HG02981 (cell line): ENCODE measurements around the gene TMX2.
"Not testable (repeated sequence)": the region's sequence is repeated elsewhere in the genome, so short reads cannot be mapped to it uniquely, and the experiment has no call there.

Source experiments
- ATAC-seq: cut with Tn5 transposase; IDR thresholded peaks from one replicate; pipeline ENCODE4 v1.9.1; 2021; ENCODE audit warnings: mild to moderate bottlenecking, moderate library complexity; ENCODE audit not compliant: unreplicated experiment

TMX2 gene, protein sequence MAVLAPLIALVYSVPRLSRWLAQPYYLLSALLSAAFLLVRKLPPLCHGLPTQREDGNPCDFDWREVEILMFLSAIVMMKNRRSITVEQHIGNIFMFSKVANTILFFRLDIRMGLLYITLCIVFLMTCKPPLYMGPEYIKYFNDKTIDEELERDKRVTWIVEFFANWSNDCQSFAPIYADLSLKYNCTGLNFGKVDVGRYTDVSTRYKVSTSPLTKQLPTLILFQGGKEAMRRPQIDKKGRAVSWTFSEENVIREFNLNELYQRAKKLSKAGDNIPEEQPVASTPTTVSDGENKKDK

DNA sequence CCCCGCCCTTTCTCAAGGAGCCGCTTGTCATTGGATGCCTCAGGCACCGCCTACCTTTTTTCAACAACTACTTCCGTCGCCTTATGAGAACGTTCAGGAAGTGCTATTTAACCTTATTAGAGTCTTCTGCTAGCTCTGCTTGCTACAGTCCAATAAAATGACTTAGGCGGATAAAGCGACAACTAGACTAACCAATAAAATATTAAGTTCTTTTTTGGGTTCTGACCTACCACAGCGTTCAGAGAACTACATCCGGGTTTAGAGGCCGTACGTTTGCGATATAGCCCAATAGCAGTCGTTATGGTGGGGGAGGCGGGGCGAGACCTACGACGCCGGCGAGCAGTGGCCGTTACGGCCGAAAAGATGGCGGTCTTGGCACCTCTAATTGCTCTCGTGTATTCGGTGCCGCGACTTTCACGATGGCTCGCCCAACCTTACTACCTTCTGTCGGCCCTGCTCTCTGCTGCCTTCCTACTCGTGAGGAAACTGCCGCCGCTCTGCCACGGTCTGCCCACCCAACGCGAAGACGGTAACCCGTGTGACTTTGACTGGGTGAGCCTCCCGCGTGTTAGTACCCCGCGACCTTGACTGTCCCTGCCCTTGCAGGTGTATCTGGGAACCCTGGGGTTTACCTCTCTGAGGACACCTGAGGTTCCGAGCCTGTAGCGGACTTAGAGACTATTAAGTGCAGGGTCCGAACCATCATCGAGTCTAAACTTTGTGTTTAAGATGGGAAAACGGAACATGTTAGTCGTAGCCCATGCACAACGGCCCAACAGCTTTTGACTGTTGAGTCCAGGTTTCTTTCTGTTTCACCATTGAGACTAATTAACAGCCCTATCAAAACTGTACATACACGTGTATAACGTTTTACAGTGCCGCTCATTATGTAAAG is at the start of gene TMX2:
TSS of gene TMX2 (plus strand) at position 338 of the 895 bp plus-strand sequence. CDS start at position 364, 26 bp downstream.
- peak; percentile 91 for ATAC-seq

DNA sequence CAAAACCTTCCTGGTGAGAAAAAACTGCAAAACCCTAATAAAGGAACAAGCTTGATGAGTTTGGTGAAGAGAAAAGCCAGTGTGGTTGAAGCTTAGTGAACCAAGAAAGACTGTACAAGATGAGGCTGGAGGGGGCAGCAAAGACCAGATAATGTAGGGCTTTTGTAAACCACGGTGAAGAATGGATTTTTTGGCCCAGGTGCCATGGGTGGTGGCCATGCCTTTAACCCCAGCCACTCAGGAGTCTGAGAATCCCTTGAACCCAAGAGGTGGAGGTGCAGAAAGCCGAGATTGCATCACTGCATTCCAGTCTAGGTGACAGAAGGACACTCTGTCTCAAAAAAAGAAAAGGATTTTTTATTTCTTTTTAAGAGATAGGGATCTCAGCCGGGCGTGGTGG is 49.5 kb upstream of the TMX2 start:
- no peak for ATAC-seq

DNA sequence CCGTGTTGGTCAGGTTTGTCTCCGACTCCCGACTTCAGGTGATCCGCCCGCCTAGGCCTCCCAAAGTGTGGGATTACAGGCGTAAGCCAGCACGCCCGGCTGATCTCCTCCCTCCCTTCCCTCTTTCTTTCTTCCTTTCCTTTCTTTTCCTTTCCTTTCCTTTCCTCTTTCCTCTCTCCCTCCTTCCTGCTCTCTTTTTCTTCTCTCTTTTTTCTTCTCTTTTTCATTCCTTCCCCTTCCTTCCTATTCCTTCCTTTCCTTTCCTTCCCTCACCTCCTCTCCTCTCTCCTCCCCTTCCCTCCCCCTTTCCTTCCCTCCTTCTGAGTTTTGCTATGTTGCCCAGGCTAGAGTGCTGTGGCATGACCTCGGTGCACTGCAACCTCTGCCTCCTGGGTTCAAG is 48.4 kb upstream of the TMX2 start:
- no peak for ATAC-seq

DNA sequence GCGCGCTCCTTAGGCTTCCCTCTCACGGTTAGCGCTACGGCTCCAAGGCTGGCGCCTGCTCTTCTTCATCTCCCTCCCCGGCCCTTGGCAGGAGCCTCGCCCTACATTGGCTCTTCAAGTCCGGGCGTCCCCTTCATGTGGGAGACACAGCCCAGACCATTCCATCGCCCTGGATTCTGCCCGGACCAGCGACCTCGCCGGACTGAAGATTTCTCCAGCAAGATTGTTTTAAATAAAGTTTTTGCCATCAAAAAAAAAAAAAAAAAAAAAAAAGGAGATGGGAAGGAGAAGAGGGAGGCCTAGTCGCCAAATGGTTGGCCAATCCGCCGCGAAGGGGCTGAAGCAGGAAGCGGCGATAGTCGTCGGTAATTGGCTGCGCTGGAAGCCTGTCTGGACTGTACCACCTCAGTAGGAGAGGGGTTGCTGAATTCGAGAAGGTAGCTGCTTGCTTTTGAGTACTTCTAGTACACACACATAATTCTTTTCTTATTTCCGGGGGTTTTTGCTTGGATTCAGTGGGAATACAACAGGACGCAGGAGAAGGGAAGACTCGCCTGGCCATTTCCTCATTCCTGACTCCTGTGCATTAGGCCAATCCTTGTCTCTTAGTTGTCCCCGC is 45.2 kb upstream of the TMX2 start:
- ATAC-seq: peak; percentile 57

DNA sequence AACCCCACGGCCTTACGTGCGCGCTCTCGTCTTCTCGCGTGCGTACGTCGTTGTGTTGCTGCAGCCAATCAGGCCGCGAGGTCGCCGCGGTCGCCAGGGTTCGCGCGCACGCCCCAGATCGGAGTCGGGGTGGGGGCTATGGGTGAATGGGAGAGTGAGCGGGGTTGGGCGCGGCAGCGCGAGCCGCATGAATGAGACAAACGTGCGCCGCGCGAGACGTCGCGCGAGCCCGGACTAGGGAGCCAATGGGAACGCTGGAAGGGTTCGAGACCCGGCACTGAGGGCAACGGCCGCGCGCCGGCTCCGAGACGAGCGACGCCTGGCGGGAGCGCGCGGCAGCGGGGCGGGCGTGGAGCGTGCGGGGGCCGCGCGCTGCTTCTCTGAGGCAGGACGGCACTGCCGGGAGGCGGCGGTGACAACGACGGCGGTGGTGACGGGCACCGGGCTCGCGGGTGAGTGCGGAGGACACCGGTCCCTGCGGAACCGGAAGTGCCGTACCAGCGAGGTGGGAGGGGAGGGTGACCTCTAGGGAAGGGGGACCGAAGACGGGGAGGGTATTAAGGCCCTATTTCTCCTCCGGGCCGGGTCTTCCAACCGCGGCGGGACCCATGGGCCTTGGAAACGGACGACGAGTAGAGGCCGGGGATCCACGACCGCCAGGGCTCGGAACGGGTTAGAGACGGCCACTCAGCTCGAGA is 44.5 kb upstream of the TMX2 start, which contains the start of gene ZDHHC5:
TSS of gene ZDHHC5 (plus strand) at position 379 of the 698 bp plus-strand sequence. CDS start 4,977 bp downstream, outside the sequence.
- ATAC-seq: peak; percentile 87

DNA sequence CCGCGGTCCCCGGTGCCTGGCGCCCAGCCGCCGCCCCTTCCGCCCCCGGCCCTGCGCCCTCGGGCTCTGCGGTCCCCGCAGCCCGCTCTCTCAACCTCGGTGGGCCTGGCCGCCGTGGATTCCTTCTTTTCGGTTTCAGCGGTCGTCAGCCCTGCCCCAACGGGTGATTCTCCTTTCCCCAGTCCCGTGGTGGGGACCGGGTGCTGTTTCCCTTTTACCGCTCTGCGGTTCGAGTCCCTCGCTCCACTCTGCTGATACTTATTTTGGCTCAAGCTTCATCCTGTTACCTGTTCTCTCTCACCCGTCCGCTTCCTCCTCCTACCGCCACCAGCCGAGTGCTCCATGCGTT is 44.0 kb upstream of the TMX2 start:
- peak; percentile 4 for ATAC-seq

DNA sequence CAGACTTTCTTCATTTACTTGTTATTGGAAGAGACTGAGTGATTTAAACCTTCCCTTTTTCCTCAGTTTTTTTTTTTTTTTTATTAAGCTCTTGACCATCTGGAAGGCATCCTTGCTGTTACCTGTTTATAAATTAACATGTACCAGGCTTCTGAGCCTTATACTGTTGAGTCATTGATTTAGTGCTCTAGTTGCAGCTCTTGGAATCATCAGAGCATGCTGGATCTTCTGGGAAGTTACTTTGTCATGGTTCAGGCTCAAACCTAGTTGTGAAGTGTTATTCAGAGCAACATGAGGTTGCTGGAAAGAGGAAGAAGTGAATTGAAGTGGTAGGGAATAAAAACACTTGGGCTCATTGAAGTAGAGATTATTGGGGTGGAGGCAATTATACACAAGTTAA is 38.1 kb upstream of the TMX2 start:
- no peak for ATAC-seq

DNA sequence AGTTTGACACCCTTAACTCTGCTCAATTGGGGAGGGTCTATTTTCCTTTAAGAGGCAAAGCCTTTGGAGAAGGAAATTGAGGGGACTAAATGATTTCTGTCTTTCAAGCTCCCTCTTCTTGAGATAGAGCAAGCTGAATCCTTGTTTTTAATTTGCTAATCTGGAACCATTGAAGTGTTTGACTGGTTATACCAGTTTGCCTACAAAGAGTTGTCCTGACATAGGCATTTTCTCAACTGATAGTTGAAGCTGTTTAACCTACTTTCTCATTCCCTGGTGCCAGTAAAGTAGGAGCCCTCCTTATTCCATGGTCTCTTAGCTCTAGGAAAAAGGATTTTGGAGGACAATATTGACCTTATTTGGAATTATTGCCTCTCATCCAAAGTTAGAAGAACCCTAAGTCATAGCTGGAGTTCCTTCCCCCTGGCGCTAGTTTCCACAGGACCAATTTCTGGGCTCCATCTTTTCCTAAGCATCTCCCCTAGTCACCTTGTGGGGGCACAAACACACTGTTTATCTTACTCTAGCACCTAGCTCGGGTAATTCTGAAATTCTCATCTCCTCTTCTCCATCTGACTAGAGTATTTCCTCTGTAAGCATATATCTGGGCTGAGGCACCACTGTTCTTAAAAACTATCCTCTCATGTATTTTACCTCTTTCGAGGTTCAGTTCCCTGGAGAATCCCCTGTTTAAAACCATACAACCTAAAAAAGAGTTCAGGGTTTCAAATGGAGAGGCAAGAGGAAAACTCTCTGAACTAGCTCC is 37.0 kb upstream of the TMX2 start:
- no peak for ATAC-seq

DNA sequence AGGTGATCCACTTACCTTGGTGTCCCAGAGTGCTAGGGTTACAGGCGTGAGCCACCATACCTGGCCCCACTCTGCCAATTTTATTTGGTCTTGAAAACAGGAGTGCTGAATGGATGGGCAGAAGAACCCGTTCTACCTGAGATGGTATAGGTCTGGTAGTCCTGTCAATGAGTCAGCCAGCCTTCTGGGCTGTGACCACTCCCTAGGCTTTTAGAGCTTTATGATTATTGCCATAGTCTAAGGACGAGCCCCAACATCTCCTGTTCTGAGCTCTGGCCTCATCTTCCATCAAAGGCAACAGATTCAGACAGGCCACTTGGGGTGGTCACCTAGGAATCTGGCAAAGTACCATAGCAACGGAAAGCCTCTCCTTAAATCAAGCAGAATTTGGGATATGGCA is 33.0 kb upstream of the TMX2 start:
- no peak for ATAC-seq

DNA sequence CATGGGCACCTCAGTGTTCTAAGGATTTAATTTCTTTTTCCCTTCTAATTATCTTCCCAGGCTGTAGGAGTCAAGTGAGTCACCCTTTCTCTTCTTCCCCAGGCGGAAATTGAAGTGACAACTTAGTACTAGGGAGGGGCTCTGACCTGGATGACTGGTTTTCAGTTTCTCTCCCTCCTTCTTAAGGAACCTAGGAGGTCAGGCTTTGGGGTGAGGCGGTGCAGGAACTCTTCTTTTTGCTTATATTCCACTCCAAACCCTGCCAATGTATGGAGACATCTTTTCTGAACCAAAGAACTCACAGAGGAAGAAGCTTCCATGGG is 31.9 kb upstream of the TMX2 start:
- peak; percentile 26 for ATAC-seq

DNA sequence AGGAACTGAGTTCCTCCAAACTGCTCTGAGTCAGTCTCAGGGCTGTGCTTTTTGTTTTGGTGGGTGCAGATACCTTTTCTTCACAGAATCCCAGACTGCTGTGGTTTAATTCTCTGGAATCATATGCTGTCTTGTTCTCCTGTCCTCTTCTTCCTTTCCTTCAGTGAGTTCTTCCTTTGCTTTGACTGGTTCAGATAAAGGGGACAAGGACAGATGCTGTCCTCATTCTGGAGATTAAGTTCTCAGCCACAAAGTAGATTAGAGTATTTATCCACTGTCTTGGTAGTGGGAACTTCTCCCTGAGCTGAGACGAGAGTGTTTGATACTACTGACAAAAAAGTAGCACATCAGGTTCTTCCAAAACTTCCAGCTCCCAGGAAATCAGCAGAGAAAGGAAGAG is 31.2 kb upstream of the TMX2 start:
- no peak for ATAC-seq

DNA sequence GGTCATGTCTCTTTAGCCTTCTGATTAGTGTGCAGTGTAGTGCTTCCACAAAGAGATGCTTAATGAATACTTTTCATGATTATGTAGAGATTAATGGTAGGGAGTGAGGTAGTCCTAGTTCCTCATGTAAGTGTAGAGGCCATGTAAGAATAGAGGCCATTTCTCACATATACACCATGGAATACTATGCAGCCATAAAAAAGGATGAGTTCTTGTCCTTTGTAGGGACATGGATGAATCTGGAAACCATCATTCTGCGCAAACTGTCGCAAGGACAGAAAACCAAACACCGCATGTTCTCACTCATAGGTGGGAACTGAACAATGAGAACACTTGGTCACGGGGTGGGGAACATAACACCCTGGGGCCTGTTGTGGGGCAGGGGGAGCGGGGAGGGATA is 21.9 kb upstream of the TMX2 start:
- ATAC-seq: not testable (repeated sequence)

DNA sequence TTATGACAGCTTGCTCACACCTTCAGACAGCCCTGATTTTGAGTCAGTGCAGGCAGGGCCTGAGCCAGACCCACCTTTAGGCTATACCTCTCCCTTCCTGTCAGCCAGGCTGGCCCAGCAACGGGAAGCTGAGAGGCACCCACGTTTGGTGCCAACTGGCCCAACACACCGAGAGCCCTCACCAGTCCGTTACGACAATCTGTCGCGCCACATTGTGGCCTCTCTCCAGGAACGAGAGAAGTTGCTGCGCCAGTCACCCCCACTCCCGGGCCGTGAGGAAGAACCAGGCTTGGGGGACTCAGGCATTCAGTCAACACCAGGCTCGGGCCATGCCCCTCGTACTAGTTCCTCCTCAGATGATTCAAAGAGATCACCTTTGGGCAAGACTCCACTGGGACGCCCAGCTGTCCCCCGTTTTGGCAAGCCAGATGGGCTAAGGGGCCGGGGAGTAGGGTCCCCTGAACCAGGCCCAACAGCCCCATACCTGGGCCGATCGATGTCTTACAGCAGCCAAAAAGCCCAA is 13.5 kb upstream of the TMX2 start:
- ATAC-seq: no peak

DNA sequence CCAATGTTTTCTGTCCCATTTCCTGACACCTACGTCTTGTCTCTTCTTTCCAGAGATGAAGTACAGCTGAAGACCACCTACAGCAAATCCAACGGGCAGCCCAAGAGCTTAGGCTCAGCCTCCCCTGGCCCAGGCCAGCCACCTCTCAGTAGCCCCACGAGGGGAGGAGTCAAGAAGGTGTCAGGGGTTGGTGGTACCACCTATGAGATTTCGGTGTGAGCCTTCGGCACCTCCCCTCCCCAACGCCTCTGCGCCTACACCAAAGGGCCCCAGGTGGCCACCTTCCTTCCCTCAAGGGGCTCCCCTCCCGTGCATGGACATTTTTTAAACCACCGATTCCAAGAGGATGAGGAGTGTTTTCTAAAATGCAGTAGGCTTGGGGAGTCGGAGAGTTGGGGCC is 12.6 kb upstream of the TMX2 start:
- no peak for ATAC-seq

DNA sequence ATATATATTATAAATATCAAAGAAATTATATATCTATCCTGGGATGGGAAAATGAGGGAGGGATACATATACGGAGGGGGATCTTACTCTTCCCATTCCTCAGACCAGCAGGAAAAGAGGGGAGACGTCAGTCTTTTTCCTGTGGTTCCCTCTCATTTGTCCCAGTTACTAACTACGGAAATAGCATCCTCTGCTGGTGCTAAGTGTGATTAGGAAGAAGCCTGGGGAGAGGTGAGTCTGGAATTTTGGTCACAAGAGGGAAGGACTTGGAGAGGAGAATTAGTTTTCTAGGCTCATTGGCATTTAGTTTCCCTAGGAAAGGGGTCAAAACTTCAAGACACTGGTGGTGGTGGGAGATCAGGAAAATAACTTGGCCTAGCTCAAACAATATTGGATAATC is 12.0 kb upstream of the TMX2 start:
- no peak for ATAC-seq

DNA sequence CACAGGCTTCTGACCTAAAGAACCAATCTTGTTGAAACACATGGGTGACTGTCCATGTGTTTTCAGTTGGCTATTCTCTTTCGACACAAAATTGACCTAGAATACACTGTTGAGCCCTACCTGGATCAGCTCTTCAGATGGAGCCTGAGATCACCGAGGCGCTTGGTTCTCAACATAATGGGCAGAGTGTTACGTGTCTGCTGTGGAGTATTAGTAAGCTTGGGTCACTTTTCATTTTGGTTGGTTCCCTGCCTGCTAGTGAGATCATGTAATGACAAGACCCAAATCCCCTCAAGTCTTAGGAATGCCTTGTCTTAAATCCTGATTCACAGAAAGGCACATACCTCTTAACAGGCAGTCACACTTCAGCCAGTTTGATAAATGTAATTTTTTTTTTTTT is 9.1 kb upstream of the TMX2 start:
- ATAC-seq: no peak

DNA sequence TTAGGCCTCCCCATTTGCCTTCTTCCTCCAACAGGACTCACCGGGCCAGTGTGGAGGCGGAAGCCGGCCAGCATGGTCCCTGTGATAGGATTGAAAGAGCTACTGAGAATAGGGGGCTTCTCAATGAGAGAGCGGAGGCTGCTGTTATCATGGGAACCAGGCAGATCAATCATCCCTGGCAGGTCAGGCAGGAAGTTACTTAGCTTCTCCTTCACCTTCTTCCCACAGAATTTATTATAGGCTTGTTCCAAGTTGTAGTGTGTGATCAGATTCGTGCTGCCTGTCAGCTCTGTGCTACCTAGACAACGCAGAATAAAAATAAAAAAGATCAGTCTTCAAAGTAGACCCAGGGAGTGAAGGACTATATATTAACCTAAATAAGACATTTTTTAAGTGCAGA is 7.5 kb upstream of the TMX2 start:
- ATAC-seq: no peak

DNA sequence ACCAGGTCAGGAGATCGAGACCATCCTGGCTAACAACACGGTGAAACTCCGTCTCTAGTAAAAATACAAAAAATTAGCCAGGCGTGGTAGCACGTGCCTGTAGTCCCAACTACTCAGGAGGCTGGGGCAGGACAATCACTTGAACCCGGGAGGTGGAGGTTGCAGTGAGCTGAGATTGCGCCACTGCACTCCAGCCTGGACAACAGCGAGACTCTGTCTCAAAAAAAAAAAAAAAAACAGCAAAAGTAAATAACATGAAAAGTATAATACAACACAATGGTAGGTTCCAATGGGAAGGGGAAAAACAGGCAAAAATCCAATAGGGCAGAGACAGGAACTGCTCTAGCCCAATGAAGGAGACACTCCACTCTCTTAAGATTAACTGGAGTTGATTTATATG is 7.0 kb upstream of the TMX2 start:
- ATAC-seq: not testable (repeated sequence)

DNA sequence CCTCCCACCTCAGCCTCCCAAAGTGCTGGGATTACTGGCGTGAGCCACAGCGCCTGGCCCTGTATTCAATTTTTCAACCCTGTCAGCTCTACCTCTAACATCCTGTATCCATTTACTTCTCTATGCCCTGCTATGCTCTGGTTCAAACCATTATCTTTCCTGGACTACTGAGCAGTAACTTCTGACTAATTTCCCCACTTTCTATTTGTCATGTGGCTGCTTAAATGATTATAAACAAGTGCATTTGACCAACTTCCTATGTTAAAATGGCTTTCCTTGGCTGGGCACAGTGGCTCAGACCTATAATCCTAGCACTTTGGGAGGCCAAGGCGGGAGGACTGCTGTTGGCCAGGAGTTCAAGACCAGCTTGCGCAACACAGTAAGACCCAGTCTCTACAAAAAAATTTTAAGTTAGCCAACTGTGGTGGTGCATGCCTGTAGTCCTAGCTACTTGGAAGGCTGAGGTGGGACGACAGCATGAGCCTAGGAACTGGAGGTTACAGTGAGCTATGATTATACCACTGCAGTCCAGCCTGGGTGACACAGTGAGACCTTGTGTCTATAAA is 2.5 kb upstream of the TMX2 start:
- ATAC-seq: no peak
